CD4-positive, alpha-beta T cell treated with Interleukin-2 at 100 ng/mL for 4 hours (primary cell): ENCODE data around the gene CDC25C.
"Not testable (repeated sequence)": the region's sequence is repeated elsewhere in the genome, so short reads cannot be mapped to it uniquely, and the experiment has no call there.

ENCODE experiments used
- DNase-seq: peaks from one replicate; pipeline ENCODE4 v3.0.0-alpha.2; 2020; ENCODE audit warnings: low spot score

Gene CDC25C

GRCh38 chr5:138275379-138275782 lies 56.2 kb downstream of the CDC25C start:
- DNase-seq, result no peak

GRCh38 chr5:138274189-138274853 lies 57.3 kb downstream of the CDC25C start, which contains the start of gene GFRA3:
TSS of gene GFRA3 (minus strand) at chr5:138274621. CDS start at chr5:138274424, 197 bp downstream.
- no peak for DNase-seq

GRCh38 chr5:138273834-138274188 lies 57.8 kb downstream of the CDC25C start:
- no peak for DNase-seq

GRCh38 chr5:138272681-138273080 lies 58.9 kb downstream of the CDC25C start:
- DNase-seq, result no peak

- DNase-seq, result no peak
These were observed 60.3 kb downstream of the CDC25C start for GRCh38 chr5:138271281-138271680.

GRCh38 chr5:138264183-138264582 lies 67.4 kb downstream of the CDC25C start:
- DNase-seq, result no peak

- no peak for DNase-seq
These were observed 68.0 kb downstream of the CDC25C start for GRCh38 chr5:138263581-138263980.

- no peak for DNase-seq
These were observed 72.8 kb downstream of the CDC25C start for GRCh38 chr5:138258704-138259292.

- DNase-seq, result no peak
These were observed 74.0 kb downstream of the CDC25C start for GRCh38 chr5:138257583-138257982.

- no peak for DNase-seq
These were observed 78.7 kb downstream of the CDC25C start for GRCh38 chr5:138252944-138253343.

- not testable (repeated sequence) for DNase-seq
These were observed 83.8 kb downstream of the CDC25C start for GRCh38 chr5:138247800-138248199.

GRCh38 chr5:138246822-138247221 lies 84.8 kb downstream of the CDC25C start:
- no peak for DNase-seq

GRCh38 chr5:138246334-138246733 lies 85.3 kb downstream of the CDC25C start:
- DNase-seq, result no peak

GRCh38 chr5:138245717-138246116 lies 85.9 kb downstream of the CDC25C start:
- no peak for DNase-seq

- DNase-seq, result no peak
These were observed 87.8 kb downstream of the CDC25C start for GRCh38 chr5:138243794-138244193.

GRCh38 chr5:138241688-138242571 lies 89.7 kb downstream of the CDC25C start:
- DNase-seq, result no peak

- DNase-seq, result no peak
These were observed 90.8 kb downstream of the CDC25C start for GRCh38 chr5:138240650-138241385.

- no peak for DNase-seq
These were observed 93.6 kb downstream of the CDC25C start for GRCh38 chr5:138238034-138238433.
